GM19395 (cell line): Measurements from ENCODE around the gene FADS6.
"Not testable (repeated sequence)": the region's sequence is repeated elsewhere in the genome, so short reads cannot be mapped to it uniquely, and the experiment has no call there.

Experiments
- ATAC-seq: cut with Tn5 transposase; IDR thresholded peaks from one replicate; pipeline ENCODE4 v1.9.1; 2021; ENCODE audit warnings: mild to moderate bottlenecking, moderate library complexity; ENCODE audit not compliant: unreplicated experiment

Gene FADS6

DNA sequence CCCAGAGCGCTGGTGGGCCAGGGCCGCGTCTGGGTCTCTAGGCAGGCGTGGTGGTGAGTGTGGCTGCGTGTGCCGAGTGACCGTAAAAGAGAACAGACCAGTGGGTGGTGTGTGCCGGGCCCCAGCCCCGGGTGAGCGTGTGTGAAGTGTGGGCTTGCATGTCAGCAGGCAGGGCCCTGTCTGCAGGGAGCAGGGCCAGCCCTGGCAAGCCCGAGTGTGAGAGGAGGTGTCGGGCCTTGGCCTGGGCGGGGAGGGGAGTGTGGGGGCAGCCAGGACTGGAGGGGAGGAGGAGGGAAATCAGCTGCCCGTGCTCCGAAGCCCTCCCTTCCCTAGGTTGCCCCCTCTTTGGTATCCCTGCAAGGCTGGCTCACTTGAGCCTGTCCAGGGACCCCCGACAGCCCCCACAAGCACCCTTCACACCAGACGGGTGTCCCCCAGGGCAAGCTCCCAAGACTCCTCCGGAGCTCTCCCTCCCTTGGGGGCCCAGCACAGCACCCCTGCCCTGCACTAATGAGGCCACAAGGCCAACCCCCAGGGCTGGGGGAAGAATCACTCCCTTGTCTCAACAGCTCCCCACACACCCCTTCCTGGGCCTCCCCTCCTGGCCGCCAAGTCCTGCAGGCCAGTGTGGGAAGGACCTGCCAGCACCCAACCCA lies 27.7 kb upstream of the FADS6 start:
- no peak for ATAC-seq

DNA sequence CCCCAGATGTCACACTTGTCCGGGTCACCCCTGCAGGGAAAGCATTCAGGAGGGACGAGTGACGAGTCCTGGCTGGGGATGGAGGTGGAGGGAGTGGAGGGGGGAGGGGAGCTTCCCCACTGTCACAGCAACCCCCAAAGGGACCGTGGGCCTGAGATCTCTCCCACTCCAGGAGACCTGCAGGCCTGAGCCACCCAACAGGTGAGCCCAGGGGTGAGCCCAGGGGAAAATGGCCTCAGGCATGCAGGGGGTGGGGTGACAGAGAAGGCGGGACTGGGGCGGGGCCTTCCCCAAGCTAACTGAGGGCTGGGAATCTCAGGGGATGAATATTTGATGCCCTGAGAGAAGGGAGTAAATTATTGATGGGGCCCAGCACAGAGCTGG lies 27.2 kb upstream of the FADS6 start:
- ATAC-seq: no peak

DNA sequence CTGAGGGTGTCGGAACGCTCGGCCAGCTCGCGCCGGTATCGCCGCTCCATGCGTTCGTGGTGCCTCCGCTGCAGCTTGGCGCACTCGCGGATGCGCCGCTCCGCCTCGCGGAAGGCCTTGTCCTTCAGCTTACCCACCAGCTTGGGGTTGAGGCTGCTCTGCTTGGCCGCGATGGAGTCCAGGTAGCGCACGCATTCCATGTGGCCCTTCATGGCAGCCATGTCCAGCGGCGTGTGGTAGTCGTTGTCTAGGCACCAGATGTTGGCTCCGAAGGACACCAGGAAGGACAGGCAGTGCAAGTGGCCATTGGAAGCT lies 26.8 kb upstream of the FADS6 start:
- no peak for ATAC-seq

DNA sequence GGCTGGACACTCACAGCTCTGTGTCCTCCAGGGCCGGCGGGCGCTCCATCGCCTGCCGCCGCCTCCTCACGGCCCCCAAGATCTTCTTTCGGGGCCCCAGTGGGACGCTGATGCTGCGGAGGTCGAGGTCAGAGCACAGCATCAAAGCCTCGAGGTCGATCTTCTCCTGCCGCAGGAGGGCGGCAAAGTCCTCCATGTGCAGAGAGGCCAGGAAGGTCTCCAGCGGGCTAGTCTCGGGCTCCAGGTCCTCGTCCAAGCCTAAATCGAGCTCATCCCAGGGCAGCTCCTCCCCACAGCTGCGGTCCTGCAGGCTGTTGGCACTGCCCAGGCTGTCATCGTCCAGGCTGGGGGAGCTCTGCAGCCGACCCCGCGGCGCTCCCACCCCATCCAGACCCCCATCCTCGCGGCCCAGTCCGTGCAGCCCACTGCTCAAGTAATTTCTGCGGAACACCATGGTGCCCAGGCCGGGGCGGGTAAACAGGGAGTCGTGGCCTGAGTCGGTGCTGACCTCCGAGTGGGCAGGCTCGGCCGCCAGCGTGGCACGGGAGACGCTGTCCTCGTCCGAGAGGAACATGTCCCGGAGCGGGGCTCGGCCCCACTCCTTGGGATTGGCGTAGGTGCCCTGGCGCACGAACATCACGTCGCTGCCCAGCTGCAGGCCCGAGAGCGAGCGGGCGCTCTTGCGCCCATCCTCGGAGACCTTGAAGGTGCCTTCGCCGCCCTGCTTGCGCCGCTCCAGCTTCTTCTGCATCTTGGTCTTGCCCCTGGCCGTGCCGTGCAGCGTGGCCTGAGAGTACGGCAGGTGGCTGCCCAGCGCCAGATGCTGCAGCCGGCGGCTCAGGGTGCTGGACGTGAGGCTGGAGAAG lies 26.2 kb upstream of the FADS6 start:
- no peak for ATAC-seq

DNA sequence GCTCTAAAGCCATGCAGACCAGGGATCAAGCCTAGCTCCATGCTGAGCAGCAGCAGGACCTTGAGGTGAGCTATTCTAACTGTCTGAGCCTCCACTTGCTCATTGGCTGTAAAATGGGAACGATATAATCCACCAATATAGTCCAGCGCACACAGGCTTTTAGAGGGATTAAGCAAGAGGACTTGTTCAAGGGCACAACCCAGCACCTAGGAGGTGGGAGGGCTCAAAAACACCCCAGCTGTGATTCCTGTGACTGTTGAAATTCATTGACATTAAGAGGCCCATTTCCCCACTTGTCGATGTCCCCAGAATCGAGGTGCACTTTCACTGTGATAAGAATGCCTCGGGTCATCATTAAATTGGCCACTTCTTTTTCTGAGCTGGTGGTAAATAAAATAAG lies 25.5 kb upstream of the FADS6 start:
- ATAC-seq: no peak

DNA sequence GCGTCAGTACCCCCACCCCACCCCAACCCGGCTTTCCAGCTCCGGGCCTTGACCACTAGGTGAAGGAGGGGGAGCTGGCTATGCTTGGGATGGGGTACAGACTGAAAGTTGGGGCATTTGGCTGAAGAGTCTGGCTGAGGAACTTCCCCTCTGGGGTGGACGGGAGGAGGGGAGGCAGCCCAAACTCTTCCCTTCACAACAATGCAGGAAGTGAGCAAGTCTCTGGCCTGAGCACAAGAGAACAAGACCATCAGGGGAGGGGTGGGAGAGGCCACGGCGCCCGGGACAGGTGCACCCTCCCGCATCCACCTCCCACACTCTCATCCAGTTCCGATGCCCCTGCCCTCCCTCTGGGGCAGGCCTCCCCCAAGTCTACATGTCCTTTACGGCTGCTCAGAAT lies 24.0 kb upstream of the FADS6 start:
- ATAC-seq: no peak

DNA sequence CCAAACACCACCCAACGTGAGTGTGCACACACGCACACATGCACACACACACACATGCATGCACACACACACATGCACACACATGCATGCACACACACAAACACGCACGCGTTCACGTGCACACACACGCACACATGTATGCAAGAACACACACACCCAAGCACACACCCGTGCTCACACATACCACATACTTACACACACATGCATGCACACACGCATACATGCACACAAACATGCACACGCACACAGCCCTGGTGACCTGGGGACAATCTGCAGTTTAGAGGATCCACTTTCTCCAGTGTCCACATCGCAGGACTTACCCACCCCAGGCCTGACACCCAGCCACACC lies 23.4 kb upstream of the FADS6 start:
- ATAC-seq: no peak

DNA sequence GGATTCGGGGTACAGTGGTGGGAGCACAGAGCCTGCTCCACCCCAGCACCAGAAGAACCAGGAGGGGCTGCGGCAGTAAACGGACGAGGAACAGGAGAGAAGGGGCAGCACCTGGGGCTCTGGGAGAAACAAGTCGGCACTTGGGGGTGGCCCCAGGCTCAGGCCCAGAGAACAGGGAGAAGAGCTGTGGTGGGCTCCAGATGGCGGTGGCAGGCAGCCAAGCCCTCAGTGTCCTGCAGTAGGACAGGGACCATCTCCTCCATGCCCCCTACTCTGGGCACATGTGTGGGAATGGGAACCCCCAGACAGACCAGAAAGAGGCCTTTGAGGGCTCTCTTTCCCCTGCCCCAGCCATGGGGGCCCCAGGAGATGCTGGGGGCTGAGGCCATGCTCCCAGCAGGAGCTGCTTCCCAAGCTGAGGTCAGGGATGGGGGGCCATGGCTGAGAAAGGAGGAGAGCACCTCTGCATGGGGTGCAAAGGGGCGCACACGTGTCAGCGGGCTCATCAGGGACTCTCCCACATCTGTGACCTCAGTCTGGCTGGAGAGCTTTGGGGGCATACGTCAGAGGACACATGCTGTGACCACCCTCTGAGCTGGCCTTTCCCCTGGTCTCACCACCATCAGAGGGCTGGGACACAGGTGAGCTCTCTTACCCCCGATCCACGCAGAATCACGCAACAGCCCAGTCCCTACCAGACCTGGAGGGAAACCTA lies 22.9 kb upstream of the FADS6 start:
- ATAC-seq: no peak

DNA sequence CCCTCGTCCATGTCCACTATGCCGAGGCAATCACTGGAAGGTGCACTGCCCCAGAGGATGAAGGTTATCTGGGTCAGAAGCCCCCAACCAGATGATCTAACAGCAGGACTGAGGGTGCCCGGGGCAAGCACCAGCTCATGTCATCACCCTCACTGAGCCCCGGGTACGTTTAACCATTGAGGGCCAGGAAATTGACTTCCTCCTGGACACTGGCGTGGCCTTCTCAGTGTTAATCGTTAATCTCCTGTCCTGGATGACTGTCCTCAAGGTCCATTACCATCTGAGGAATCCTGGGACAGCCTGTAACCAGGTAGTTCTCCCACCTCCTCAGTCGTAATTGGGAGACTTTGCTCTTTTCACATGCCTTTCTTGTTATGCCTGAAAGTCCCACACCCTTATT lies 18.0 kb upstream of the FADS6 start:
- ATAC-seq: not testable (repeated sequence)

DNA sequence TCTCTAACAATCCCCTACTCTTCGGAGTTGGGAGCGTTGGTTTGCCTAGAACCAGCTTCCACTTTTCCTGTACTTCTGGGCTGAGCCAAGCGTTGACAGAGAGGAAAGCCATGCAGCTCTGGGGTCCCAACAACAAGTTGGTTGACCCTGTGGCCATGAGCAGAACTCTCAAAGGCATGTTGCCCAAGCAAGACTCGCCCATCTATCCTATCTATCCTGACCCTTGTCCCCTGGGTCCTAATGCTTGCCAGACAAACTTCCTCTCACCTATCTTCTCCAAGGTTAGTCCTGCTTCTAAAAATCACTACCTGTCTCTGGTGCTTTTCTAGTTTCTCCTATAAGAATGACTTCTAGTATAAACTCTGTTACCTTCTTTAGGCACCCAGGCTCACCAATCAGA lies 15.7 kb upstream of the FADS6 start:
- ATAC-seq: not testable (repeated sequence)

DNA sequence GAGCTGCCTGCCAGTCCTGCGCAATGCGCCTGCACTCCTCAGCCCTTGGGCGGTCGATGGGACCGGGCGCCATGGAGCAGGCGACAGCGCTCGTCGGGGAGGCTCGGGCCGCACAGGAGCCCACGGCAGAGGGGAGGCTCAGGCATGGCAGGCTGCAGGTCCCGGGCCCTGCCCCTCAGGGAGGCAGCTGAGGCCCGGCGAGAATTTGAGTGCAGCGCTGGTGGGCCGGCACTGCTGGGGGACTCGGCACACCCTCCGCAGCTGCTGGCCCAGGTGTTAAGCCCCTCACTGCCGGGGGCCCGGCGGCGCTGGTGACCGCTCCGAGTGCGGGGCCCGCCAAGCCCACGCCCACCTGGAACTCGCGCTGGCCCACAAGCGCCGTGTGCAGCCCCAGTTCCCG lies 13.6 kb upstream of the FADS6 start:
- no peak for ATAC-seq

DNA sequence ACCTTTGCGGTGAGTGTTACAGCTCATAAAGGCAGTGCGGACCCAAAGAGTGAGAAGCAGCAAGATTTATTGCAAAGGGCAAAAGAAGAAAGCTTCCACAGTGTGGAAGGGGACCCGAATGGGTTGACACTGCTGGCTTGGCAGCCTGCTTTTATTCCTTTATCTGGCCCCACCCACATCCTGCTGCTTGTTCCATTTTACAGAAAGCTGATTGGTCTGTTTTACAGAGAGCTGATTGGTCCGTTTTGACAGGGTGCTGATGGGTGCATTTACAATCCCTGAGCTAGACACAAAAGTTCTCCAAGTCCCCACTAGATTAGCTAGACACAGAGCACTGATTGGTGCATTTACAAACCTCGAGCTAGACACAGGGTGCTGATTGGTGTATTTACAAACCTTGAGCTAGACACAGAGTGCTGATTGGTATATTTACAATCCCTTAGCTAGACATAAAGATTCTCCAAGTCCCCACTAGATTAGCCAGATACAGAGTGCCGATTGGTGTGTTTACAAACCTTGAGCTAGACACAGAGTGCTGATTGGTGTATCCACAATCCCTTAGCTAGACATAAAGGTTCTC lies 12.9 kb upstream of the FADS6 start:
- ATAC-seq: not testable (repeated sequence)

DNA sequence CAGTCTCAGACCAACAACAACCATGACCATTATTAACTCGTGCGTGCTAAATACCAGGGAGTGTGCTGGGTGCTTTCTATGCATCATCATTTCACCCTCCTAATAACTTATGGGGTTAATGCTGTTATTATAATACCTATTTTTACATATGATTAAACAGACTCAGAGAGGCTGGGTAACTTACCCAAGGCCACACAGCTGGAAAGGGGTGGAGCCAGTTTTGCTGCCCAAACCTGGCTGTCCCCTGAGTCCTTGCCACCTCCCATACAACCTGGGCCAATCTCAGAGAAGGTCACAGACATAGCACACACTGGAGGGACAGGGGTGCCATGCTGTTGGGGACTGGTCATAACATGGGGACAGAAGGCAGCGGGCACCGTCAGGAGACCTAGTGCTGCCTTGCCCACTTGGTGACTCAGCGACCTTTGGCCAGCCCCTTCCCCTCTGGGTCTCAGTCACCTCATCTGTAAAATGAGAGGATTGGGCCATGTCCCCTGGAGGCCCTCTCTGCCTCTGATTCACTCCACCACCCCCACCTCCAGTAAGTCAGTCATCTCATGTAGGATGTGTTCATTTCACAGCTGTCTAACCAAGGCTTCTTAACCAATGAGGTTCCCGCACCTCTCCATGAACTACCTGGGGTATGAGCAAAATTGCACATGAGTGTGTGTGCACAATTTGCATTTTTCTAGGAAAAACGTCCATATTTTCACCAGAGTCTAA lies 11.4 kb upstream of the FADS6 start:
- no peak for ATAC-seq

DNA sequence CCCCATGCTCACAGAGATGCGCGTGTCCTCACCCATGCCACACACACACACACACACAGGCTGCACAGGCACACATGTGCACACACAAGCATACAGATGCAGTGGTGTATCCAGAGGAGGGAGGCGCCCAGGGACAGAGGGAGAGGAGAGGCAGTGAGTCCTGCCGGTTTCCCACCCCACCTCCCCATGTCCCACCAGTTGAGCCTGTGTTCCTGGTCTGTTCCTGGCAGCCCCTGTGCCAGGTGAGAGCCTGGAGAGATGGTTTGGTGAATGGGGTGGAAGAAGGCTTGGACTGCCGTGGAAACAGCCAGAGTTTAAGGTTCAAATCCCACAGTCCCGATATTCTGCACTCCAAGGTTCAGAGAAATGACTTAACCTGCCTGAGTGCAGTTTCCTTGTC lies 10.2 kb upstream of the FADS6 start:
- no peak for ATAC-seq

DNA sequence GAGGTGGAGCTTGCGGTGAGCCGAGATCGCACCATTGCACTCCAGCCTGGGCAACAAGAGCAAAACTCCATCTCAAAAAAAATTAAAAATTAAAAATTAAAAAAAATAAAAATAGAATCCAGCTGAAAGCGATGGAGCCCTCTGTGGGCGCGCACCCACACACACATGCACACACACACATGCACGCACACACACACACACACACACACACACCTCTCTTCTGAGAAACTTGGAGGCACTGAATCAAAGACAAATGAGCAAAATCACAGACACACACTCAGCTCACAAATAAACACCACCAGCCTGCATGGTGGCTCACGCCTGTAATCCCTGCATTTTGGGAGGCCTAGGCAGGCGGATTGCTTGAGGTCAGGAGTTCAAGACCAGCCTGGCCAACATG lies 9.6 kb upstream of the FADS6 start:
- no peak for ATAC-seq

DNA sequence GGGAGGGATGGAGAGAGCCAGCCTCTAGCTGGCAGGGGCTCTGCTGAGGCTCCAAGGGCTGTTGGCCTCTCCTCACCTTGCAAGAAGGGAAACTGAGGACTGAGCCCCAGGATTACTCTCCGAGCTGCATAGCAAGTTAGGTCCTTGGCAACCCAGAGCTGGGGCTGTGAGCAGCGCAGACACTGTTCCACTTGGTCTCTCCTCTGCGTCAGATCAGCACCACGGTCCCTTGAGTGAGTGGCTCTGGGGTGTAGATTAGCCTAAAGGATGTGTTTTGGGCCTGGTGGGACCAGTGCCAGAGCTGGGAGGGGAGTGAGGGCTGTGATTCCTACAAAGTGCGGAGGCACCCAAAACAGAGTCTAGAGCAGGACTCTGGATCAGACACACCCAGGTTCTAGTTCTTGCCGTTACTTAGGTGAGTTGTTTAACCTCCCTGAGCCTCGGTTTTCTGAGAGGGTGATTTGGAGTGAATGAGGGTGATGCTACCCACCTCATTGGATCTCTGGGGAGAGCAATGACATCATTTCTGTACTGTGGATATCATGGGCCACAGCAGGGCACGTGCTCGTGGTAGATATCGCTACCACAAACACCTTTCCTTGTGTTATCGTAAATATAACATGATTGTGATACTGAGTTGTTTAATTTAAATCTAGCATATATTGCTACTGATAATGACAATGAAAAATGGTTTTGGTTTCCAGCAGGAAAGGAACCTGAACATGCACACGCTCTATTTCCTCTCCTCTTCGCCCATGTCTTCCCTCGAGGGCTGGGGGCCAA lies 8.1 kb upstream of the FADS6 start:
- no peak for ATAC-seq

DNA sequence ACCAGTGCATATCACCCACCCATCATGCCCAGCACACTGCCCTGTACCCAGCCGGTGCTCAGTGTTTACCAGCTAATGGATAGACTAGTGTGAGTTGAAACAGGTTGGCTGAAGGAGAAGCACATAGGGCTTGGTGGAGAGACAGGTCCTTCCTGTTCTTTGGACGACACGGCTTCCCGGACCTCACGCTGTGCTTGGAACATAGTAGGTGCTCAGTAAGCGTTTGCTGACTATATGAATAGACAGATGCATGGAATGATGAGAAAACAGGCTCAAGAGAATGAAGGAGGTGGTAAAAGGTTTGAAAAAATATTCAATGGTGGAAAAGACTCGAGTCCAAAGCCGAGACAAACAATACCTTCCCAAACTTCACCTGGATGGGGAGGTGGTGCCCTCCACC lies 6.8 kb upstream of the FADS6 start:
- ATAC-seq: no peak

DNA sequence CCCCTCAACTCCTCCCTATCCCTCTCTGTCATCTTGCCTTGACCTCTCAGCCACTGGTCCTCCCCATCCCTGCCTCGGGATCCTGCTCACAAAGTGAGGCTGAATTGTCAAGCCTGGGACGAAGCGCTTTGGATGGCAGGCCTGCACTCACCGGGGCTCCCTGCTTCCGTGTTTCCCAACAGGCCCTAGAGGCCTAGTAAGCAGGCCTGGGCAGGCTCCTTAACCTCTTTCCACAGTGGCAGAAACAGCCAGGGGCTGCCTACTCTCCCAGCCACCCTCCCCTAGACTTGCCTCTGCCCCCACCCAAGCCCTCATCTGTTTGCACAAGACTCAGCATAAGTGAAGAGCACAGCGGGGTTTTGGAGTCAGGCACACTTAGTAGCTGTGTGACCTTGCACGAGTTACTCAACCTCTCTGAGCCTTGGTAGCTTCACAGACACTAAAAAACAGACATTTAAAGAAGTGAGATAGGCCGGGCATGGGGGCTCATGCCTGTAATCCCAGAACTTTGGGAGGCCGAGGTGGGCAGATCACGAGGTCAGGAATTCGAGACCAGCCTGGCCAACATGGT lies 5.0 kb upstream of the FADS6 start:
- ATAC-seq: no peak

DNA sequence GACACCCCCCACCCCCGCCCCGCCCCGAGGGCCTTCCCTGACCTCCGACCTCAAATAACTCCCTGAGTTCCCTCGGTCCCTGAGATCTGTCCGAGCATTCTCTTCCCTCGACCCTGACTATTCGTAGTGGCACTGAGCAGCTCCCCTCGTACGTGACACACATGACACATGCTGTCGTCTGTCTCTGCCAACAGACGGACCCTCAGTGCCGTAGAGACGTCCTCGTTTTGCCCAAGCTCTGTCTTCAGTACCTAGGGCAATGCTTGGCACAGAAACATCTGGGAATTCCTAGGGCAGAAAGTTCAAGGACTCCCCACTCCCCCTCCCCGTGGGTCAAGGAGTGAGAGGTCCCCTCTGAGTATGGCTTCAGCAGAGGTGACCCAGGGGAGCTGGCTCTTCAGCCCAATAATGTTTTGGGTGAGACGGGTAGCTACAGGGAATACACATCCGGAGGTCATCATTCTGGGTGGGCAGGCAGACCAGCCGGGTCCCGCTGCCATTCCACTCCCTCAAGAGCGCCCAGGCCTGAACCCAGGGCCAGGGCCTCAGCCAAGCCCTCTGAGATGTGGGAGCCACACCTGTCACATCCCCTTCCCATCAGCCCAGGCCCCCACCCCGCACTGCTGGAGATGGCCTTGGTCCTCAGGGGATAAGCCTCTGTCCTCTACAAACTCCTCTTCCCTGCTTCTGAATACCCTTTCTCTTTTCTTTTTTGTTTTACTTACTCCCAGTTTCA lies 671 bp upstream of the FADS6 start:
- ATAC-seq: no peak
